ENCODE measurements around the gene TMEM92.

GRCh38 chr17:50267074-50267841 is 7.0 kb upstream of the TMEM92 start:
- TF ChIP-seq CTCF (IDR thresholded peaks at IDR 0.05) (no peak), POLR2A (IDR thresholded peaks at IDR 0.05) (no peak), EP300 (IDR thresholded peaks at IDR 0.05) (no peak)
